GM19395 (cell line): Measurements from ENCODE around the gene GOLGA6L25.
"Not testable (repeated sequence)": the region's sequence is repeated elsewhere in the genome, so short reads cannot be mapped to it uniquely, and the experiment has no call there.

Source experiments
- ATAC-seq: cut with Tn5 transposase; IDR thresholded peaks from one replicate; pipeline ENCODE4 v1.9.1; 2021; ENCODE audit warnings: mild to moderate bottlenecking, moderate library complexity; ENCODE audit not compliant: unreplicated experiment

Gene GOLGA6L25

DNA sequence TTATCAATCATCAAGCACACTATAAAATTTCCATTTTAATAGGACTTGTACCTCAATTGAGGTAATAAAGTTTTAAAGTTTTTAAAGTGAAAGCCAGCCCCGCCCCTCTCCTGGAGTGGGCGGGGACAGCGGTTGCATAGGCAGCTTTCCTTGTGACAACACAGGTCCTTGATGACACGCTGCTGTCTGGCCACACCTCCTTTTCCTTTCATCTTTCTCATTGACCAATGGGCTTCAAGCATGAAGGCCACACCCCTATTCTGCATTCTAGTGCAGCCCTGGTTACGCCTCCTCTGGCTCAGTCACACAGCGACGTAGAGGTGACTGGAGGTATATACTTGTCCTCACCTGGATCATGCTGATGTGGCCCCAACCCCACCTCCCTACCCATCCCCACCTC is at the start of gene GOLGA6L25:
Gene GOLGA6L25, plus strand, starts transcription at position 301 of the 400 bp plus-strand sequence. Its CDS starts 61 bp downstream, at position 362.
- ATAC-seq, result not testable (repeated sequence)

DNA sequence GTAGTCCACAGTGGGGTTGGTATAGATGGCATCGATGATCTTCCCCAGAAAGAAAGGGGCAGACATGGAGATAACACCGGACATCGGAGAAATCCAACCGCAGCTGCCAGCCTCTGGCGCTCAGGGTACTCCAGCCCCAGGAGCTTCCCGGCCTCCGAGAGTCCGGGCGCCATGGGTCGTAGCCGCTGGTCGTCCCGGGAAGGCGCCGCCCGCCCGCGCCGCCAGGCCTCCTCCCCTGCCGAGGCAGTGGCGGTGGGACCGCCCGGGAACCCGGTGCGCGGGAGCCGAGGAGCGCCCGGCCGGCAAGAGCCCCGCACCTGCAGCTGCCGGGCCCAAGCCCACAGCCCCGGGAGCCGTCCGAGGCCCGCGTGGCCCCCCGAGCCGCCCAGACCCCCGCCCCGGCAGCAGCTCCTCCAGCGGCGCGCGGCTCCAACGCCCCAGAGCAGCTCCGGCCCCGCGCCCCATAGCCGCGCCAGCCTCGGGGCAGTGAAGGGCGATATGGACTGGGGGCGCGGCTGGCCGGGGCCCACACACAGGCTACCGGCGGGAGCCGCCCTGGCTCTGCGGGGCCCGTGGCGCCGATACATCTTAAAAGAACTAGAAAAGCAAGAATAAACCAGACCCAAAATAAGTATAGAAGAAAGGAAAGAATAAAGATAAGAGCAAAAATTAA is 45.0 kb upstream of the GOLGA6L25 start:
- not testable (repeated sequence) for ATAC-seq

- ATAC-seq, result not testable (repeated sequence)
Measured at GRCh38 chr15:28514128-28514527, 39.2 kb upstream of the GOLGA6L25 start.

GRCh38 chr15:28515208-28515607 is 38.2 kb upstream of the GOLGA6L25 start:
- ATAC-seq, result not testable (repeated sequence)

DNA sequence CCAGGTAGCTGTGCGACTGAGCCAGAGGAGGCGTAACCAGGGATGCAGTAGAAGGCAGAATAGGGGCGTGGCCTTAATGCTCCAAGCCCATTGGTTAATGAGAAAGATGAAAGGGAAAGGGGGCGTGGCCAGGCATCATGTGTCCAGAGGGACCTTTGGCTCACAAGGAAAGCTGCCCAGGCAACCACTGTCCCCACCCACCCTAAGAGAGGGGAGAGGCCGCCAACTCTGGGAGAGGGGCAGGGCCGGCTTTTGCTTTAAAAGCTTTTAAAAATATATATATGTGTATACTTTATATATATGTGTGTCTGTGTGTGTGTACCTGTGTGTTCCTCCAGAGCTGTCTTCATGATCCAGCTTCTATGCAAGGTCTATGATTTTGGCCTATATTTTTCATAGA is 20.4 kb upstream of the GOLGA6L25 start, which contains the start of gene GOLGA8G:
Gene GOLGA8G, minus strand, starts transcription at position 18 of the 400 bp plus-strand sequence. CDS start 62 bp downstream, outside the sequence.
- ATAC-seq, result not testable (repeated sequence)

- not testable (repeated sequence) for ATAC-seq
Measured at GRCh38 chr15:28573351-28573750, 20.0 kb downstream of the GOLGA6L25 start.

GRCh38 chr15:28588977-28589606 is 35.7 kb downstream of the GOLGA6L25 start:
- ATAC-seq, result not testable (repeated sequence)

- not testable (repeated sequence) for ATAC-seq
Measured at GRCh38 chr15:28589769-28590168, 36.4 kb downstream of the GOLGA6L25 start.

DNA sequence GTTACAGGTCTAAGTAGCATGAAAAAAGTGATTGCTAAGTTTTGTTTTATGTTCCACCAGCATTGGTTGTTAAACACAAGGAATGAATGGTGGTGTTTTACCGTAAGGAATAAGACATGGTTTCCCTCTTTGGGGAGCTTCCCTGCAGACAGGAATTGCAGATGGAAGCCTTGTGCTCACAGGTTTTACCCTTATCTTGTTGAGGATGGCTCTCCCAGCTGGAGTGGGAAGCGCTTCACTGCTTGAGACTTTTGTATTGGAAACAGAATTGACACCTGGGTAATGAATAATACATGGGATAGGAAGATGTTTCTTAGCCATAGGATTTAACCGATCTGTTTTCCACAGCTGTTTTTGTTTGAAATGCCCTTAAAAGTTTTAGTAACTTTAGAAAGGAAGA is 39.0 kb downstream of the GOLGA6L25 start:
- ATAC-seq, result not testable (repeated sequence)

- ATAC-seq, result not testable (repeated sequence)
Measured at GRCh38 chr15:28593424-28594129, 40.2 kb downstream of the GOLGA6L25 start.

DNA sequence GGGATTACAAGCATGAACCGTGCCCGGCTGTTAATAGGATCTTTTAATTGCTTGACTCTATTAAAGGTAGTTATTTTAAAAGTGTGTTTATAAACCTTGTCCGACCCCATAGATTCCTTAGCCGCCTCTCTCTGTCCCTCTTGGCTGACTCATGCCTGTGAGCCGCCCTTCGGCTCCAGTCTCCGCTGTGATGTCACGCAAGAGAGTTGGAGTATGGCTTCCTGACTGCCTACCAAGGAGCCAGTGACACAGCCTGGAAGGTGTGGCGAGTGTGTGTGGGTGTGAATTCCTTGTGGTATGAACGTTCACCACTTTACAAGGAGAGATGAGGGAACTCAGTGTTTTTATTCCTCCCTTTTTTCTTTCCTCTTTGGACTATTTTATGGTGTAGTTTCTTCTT is 44.1 kb downstream of the GOLGA6L25 start:
- not testable (repeated sequence) for ATAC-seq

DNA sequence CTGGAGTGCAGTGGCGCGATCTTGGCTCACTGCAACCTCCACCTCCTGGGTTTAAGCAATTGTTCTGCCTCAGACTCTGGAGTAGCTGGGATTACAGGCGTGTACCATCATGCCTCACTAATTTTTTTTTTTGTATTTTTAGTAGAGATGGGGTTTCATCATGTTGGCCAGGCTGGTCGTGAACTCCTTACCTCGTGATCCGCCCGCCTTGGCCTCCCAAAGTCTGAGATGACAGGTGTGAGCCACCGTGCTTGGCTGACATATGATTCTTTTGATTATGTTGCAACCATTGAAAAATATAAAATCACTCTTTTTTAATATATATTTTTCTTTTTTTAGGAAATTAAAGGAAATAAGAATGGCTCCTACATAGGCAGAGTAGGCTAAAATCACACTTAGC is 44.8 kb downstream of the GOLGA6L25 start:
- ATAC-seq, result not testable (repeated sequence)

DNA sequence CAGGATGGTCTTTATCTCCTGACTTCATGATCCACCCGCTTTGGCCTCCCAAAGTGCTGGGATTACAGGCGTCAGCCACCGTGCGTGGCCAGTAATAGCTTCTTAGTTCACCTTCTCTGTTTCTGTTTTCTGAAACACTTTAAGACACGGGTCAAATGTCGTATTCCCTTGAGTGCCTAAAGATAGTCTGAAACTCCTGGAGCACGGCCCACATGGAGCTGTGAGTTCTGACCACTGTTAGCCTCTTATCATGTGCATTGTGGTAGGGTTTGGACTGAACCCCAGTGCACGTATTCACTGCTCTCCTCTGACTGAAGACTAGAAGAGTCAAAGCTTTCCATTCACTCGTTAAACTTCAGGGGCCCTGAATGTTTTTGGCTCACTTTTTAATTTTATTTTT is 48.8 kb downstream of the GOLGA6L25 start:
- not testable (repeated sequence) for ATAC-seq
